HL-60 (cell line): ENCODE results near the gene FIGN.

Source experiments
- DNase-seq, 2 experiments: peaks; one replicate each; pipeline ENCODE4 v3.0.0-alpha.2; 2010 to 2020; ENCODE audit warnings: low read depth in 1 of 2, low spot score in 1 of 2
- H3K27ac ChIP-seq: fragments of 250-450 bp; sonication (Bioruptor Pico); replicated peaks from 2 replicates; pipeline ENCODE4 v1.5.1; 2020; ENCODE audit warnings: mild to moderate bottlenecking, moderate library complexity
- H3K27me3 ChIP-seq: fragments of 250-450 bp; sonication (Bioruptor Pico); 2 replicates; pipeline ENCODE4 v1.5.1; 2021; ENCODE audit warnings: mild to moderate bottlenecking, moderate library complexity; ENCODE audit not compliant: insufficient read depth, poor library complexity, severe bottlenecking
- H3K4me3 ChIP-seq: replicated peaks from 2 replicates; pipeline ENCODE4 v1.5.1; 2011; ENCODE audit warnings: mild to moderate bottlenecking, control low read depth, low read length; ENCODE audit not compliant: insufficient read depth
- GABPA ChIP-seq: IDR thresholded peaks from 2 replicates; pipeline ENCODE4 v1.6.1; 2012; ENCODE audit warnings: low read depth
- POLR2AphosphoS5 ChIP-seq: IDR thresholded peaks from 2 replicates; pipeline ENCODE4 v1.6.1; 2012; ENCODE audit warnings: low read depth
- SPI1 ChIP-seq: IDR thresholded peaks from 2 replicates; pipeline ENCODE4 v1.6.1; 2012; ENCODE audit warnings: low read depth, mild to moderate bottlenecking, borderline replicate concordance
- TF ChIP-seq, protein P1 (sequence below): IDR thresholded peaks from one replicate; pipeline ENCODE4 v1.5.1; 2011; ENCODE audit warnings: low read length, control low read depth, inconsistent platforms; ENCODE audit not compliant: insufficient read depth
- TF ChIP-seq, protein P2 (sequence below): IDR thresholded peaks from 2 replicates; pipeline ENCODE4 v1.6.1; 2012; ENCODE audit warnings: low read depth; ENCODE audit not compliant: insufficient replicate concordance

The FIGN gene

DNA sequence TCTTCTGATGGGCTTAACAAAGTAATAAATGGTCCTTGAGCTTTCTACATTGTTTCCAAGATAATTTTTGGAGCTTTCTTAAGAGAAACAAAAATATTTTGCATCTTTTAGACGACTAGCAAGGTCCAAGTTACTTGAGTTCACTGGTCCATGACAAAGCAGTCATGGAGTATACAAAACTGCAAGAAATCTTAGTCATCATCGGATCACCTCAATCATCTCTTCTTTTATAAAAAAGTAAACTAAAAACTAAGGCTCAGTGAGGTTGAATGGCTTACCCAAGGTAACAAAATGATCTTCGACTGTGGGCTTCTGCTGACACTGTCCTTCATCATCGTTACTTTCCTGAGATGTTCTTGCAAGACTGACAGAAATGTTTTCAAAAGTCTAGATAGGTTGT is 11.9 kb downstream of the FIGN start:
- TF ChIP-seq POLR2AphosphoS5 (no peak), SPI1 (no peak), GABPA (no peak)
- TF ChIP-seq, protein P1, sequence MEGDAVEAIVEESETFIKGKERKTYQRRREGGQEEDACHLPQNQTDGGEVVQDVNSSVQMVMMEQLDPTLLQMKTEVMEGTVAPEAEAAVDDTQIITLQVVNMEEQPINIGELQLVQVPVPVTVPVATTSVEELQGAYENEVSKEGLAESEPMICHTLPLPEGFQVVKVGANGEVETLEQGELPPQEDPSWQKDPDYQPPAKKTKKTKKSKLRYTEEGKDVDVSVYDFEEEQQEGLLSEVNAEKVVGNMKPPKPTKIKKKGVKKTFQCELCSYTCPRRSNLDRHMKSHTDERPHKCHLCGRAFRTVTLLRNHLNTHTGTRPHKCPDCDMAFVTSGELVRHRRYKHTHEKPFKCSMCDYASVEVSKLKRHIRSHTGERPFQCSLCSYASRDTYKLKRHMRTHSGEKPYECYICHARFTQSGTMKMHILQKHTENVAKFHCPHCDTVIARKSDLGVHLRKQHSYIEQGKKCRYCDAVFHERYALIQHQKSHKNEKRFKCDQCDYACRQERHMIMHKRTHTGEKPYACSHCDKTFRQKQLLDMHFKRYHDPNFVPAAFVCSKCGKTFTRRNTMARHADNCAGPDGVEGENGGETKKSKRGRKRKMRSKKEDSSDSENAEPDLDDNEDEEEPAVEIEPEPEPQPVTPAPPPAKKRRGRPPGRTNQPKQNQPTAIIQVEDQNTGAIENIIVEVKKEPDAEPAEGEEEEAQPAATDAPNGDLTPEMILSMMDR = no peak
- TF ChIP-seq, protein P2, sequence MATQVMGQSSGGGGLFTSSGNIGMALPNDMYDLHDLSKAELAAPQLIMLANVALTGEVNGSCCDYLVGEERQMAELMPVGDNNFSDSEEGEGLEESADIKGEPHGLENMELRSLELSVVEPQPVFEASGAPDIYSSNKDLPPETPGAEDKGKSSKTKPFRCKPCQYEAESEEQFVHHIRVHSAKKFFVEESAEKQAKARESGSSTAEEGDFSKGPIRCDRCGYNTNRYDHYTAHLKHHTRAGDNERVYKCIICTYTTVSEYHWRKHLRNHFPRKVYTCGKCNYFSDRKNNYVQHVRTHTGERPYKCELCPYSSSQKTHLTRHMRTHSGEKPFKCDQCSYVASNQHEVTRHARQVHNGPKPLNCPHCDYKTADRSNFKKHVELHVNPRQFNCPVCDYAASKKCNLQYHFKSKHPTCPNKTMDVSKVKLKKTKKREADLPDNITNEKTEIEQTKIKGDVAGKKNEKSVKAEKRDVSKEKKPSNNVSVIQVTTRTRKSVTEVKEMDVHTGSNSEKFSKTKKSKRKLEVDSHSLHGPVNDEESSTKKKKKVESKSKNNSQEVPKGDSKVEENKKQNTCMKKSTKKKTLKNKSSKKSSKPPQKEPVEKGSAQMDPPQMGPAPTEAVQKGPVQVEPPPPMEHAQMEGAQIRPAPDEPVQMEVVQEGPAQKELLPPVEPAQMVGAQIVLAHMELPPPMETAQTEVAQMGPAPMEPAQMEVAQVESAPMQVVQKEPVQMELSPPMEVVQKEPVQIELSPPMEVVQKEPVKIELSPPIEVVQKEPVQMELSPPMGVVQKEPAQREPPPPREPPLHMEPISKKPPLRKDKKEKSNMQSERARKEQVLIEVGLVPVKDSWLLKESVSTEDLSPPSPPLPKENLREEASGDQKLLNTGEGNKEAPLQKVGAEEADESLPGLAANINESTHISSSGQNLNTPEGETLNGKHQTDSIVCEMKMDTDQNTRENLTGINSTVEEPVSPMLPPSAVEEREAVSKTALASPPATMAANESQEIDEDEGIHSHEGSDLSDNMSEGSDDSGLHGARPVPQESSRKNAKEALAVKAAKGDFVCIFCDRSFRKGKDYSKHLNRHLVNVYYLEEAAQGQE = no peak

DNA sequence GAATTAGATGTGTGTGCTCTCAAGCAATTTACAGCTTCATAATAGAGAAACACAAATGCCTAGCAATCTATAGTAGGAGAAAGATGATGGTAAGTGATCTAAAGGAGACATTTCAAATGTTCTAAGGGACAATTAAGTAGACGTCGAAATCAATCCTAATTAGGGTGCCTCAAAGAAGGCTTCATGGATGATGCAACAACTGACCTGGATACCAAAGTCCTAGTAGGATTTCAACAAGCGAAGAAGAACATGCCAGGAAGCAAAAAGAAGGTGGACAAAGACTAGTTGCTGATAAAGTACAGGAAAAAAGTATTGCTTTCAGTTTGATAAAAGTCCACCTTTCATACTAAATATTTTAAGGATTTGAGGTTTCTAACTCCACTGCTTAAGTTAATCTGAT is 12.5 kb downstream of the FIGN start:
- Histone ChIP-seq H3K27ac (no peak overlapping the region), H3K27me3 (no peaks in the 10 kb centered on the region), H3K4me3 (no peak overlapping the region)
- no peak for DNase-seq
- no peak for TF ChIP-seq GABPA

More for the DNA sequence above, 11.9 kb downstream of the FIGN start:
- Histone ChIP-seq H3K4me3 (no peak overlapping the region), H3K27ac (no peak overlapping the region), H3K27me3 (no peaks in the 10 kb centered on the region)
- no peak for DNase-seq

DNA sequence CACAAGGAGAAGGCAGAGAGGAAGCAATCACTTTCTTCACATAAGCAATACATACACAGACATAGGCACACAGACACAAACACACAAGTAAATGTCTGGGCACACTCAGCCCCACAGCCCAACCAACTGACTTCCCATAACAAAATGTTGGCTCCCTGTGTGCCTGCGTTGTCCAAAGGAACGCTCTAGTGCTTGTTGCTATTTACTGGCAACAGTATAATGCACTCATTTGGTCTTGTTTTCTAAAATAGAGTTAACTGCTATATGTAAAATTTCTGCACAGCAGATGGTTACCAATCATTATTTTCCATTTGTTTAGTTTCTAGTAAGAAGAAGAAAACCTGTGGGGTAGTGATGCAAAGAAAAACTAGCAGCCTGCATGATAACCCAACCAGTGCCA is 16.5 kb downstream of the FIGN start:
- no peak for TF ChIP-seq SPI1
- TF ChIP-seq, protein P1 = no peak
- no peak for TF ChIP-seq POLR2AphosphoS5
- TF ChIP-seq, protein P2 = no peak
- no peak for TF ChIP-seq GABPA
- H3K27me3 ChIP-seq = no peaks in the 10 kb centered on the region
- H3K27ac ChIP-seq = no peak overlapping the region
- H3K4me3 ChIP-seq = no peak overlapping the region
- DNase-seq = no peak

DNA sequence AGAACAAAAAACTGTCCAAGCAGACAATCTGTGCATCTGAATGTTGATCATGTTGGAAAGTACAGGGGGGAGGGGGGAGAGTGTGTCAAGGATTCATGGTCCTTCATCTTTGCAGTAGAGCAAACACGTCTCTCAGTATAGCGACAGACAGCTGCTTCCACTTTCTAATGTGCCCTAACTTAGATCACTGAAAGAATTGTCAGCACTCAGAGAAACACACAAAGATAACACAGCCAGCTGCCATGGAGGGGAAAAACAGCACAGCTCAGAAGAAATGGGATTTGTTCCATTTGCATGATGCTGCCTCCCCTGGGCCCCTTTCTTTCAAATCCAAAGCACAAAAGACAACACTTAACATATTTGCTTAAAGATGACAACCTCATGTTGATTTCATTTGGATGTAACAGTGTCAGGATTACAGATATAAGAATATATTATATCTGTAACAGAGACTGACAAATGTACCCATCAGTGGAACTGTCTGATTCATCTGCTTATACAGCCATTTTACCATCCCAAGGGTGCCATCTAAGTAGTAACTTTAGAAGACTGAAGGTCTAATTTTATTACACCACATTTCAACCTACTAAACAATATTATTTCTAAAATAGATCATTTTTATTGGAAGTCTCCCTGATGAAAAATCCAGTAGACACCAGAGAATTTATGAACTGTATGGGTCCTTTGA is 17.7 kb downstream of the FIGN start:
- H3K27ac ChIP-seq = no peak overlapping the region
- H3K4me3 ChIP-seq = no peak overlapping the region
- no peaks in the 10 kb centered on the region for H3K27me3 ChIP-seq
- no peak for DNase-seq
- TF ChIP-seq, protein P2 = no peak
